Trophoblast cell (in vitro differentiated cells and primary cell): ENCODE measurements around the gene TTI1.

ENCODE experiments used
- DNase-seq, 2 donors: peaks; one replicate each; pipeline ENCODE4 v3.0.0-alpha.2; 2016
- H2AFZ ChIP-seq: 2 replicates; pipeline ENCODE4 v1.6.1; 2013; ENCODE audit warnings: low read length, moderate library complexity, mild to moderate bottlenecking; ENCODE audit not compliant: insufficient read depth, poor library complexity
- H2AK5ac ChIP-seq: 2 replicates; pipeline ENCODE4 v1.6.1; 2013; ENCODE audit warnings: mild to moderate bottlenecking, low read length
- H2BK120ac ChIP-seq: 2 replicates; pipeline ENCODE4 v1.6.1; 2013; ENCODE audit warnings: low read length, mild to moderate bottlenecking, moderate library complexity; ENCODE audit not compliant: insufficient read depth, poor library complexity
- H2BK12ac ChIP-seq: 2 replicates; pipeline ENCODE4 v1.6.1; 2013; ENCODE audit warnings: mild to moderate bottlenecking, low read length, moderate library complexity
- H2BK5ac ChIP-seq: 2 replicates; pipeline ENCODE4 v1.6.1; 2013; ENCODE audit warnings: low read length, low read depth, moderate library complexity, mild to moderate bottlenecking; ENCODE audit not compliant: poor library complexity
- H3K14ac ChIP-seq: 2 replicates; pipeline ENCODE4 v1.6.1; 2013; ENCODE audit warnings: mild to moderate bottlenecking, low read length
- H3K18ac ChIP-seq: 2 replicates; pipeline ENCODE4 v1.6.1; 2013; ENCODE audit warnings: mild to moderate bottlenecking, low read length
- H3K23ac ChIP-seq: 2 replicates; pipeline ENCODE4 v1.6.1; 2013; ENCODE audit warnings: low read length
- H3K27ac ChIP-seq: 2 replicates; pipeline ENCODE4 v1.5.1; 2013; ENCODE audit warnings: low read depth, mild to moderate bottlenecking, inconsistent platforms, low read length, moderate library complexity
- H3K27me3 ChIP-seq: 2 replicates; pipeline ENCODE4 v1.6.1; 2013; ENCODE audit warnings: inconsistent platforms, mild to moderate bottlenecking, low read length, moderate library complexity; ENCODE audit not compliant: insufficient read depth
- H3K36me3 ChIP-seq, 2 experiments: 1 replicate in 1 of 2; 2 replicates in 1 of 2; pipeline ENCODE4 v1.6.1; 2013; ENCODE audit warnings: low read length in 2 of 2, mild to moderate bottlenecking in 2 of 2, moderate library complexity in 1 of 2; ENCODE audit not compliant: insufficient read depth in 2 of 2, control insufficient read depth in 1 of 2
- H3K4ac ChIP-seq: 2 replicates; pipeline ENCODE4 v1.6.1; 2013; ENCODE audit warnings: low read depth, mild to moderate bottlenecking, low read length, moderate library complexity
- H3K4me1 ChIP-seq, 2 experiments: 1 replicate in 1 of 2; 2 replicates in 1 of 2; pipeline ENCODE4 v1.6.1; 2013; ENCODE audit warnings: low read length in 2 of 2, mild to moderate bottlenecking in 2 of 2, moderate library complexity in 1 of 2; ENCODE audit not compliant: insufficient read depth in 2 of 2, control insufficient read depth in 1 of 2
- H3K4me2 ChIP-seq: 2 replicates; pipeline ENCODE4 v1.6.1; 2013; ENCODE audit warnings: inconsistent platforms, mild to moderate bottlenecking, low read length, moderate library complexity
- H3K4me3 ChIP-seq: 2 replicates; pipeline ENCODE4 v1.5.1; 2013; ENCODE audit warnings: mild to moderate bottlenecking, low read depth, low read length, inconsistent platforms
- H3K79me1 ChIP-seq: one replicate; pipeline ENCODE4 v1.6.1; 2013; ENCODE audit warnings: low read length
- H3K79me2 ChIP-seq: 2 replicates; pipeline ENCODE4 v1.6.1; 2013; ENCODE audit warnings: low read length, mild to moderate bottlenecking; ENCODE audit not compliant: control insufficient read depth, insufficient read depth, poor library complexity
- H3K9ac ChIP-seq: 2 replicates; pipeline ENCODE4 v1.6.1; 2013; ENCODE audit warnings: mild to moderate bottlenecking, low read length
- H3K9me3 ChIP-seq: 2 replicates; pipeline ENCODE4 v1.6.1; 2013; ENCODE audit warnings: low read depth, mild to moderate bottlenecking, control low read depth, inconsistent platforms, low read length; ENCODE audit not compliant: insufficient read depth
- H4K12ac ChIP-seq: 2 replicates; pipeline ENCODE4 v1.6.1; 2013; ENCODE audit warnings: low read depth, mild to moderate bottlenecking, low read length, moderate library complexity
- H4K8ac ChIP-seq: 2 replicates; pipeline ENCODE4 v1.6.1; 2013; ENCODE audit warnings: low read depth, mild to moderate bottlenecking, low read length, moderate library complexity
- H4K91ac ChIP-seq: one replicate; pipeline ENCODE4 v1.6.1; 2013; ENCODE audit warnings: low read depth, mild to moderate bottlenecking, low read length, moderate library complexity
- WGBS: extraction: QIAGEN DNeasy Blood & Tissue Kit; methylation state at CpG from one replicate; pipeline ENCODE4 v1.1.7; 2013; ENCODE audit warnings: missing lambda C conversion rate; ENCODE audit not compliant: insufficient read length, insufficient coverage; ENCODE audit errors: extremely low coverage; 5-methylcytosine and 5-hydroxymethylcytosine counted together

Gene TTI1

GRCh38 chr20:38072898-38073297, 39.6 kb upstream of the TTI1 start:
- no CpG with 5 or more reads among the region's 1 CpG for whole genome bisulfite sequencing
- Histone ChIP-seq H4K12ac (no peak overlapping the region), H4K8ac (no peak overlapping the region)

GRCh38 chr20:38067717-38068365, 34.6 kb upstream of the TTI1 start:
- Histone ChIP-seq H3K27ac (no peak overlapping the region), H3K79me2 (no peaks in the 10 kb centered on the region), H3K14ac (no peak overlapping the region), H2BK120ac (no peak overlapping the region), H3K9ac (no peak overlapping the region), H3K18ac (no peak overlapping the region), H3K4me3 (no peak overlapping the region), H4K91ac (no peak overlapping the region), H3K4me2 (no peak overlapping the region), H3K4ac (no peak overlapping the region), H2AFZ (no peak overlapping the region), H3K4me1 (peaks cover 0 to 5% of the 10 kb centered on the region in 2 experiments), H3K36me3 (peaks cover 22 to 33% of the 10 kb centered on the region in 2 experiments), H4K8ac (no peak overlapping the region), H2AK5ac (no peak overlapping the region), H2BK12ac (no peak overlapping the region), H3K27me3 (no peaks in the 10 kb centered on the region), H4K12ac (no peak overlapping the region), H2BK5ac (peak overlapping the region; percentile 2), H3K79me1 (peaks cover 3% of the 10 kb centered on the region), H3K9me3 (no peaks in the 10 kb centered on the region), H3K23ac (no peak overlapping the region)
- WGBS, result no CpG with 5 or more reads among the region's 15 CpGs
- DNase-seq, result peak in 1 of 2 donors; percentile 52

More at GRCh38 chr20:38072898-38073297, 39.6 kb upstream of the TTI1 start:
- H2BK12ac ChIP-seq, result no peak overlapping the region
- H3K4ac ChIP-seq, result no peak overlapping the region
- H3K14ac ChIP-seq, result no peak overlapping the region
- H3K4me3 ChIP-seq, result no peak overlapping the region
- H3K4me2 ChIP-seq, result no peak overlapping the region
- no peaks in the 10 kb centered on the region for H3K9me3 ChIP-seq
- peaks cover 14 to 24% of the 10 kb centered on the region in 2 experiments for H3K36me3 ChIP-seq
- peaks cover 2% of the 10 kb centered on the region for H3K79me2 ChIP-seq
- no peak for DNase-seq
- H2BK5ac ChIP-seq, result no peak overlapping the region
- H3K18ac ChIP-seq, result no peak overlapping the region
- H3K27ac ChIP-seq, result no peak overlapping the region
- H3K23ac ChIP-seq, result no peak overlapping the region
- H2AFZ ChIP-seq, result no peak overlapping the region
- peaks cover 6% of the 10 kb centered on the region for H3K79me1 ChIP-seq
- no peak overlapping the region for H2BK120ac ChIP-seq
- H3K4me1 ChIP-seq, result peaks cover 3 to 6% of the 10 kb centered on the region in 2 experiments
- no peak overlapping the region for H3K9ac ChIP-seq
- no peak overlapping the region for H2AK5ac ChIP-seq
- H4K91ac ChIP-seq, result no peak overlapping the region
- no peaks in the 10 kb centered on the region for H3K27me3 ChIP-seq

GRCh38 chr20:38066969-38067716, 33.9 kb upstream of the TTI1 start:
- Histone ChIP-seq H4K12ac (no peak overlapping the region), H3K36me3 (peaks cover 24 to 38% of the 10 kb centered on the region in 2 experiments), H3K4me1 (peaks cover 0 to 5% of the 10 kb centered on the region in 2 experiments), H3K14ac (no peak overlapping the region), H2BK12ac (no peak overlapping the region), H4K91ac (no peak overlapping the region), H3K4me2 (no peak overlapping the region), H3K4ac (no peak overlapping the region), H4K8ac (no peak overlapping the region), H2AK5ac (no peak overlapping the region), H3K79me1 (peaks cover 5% of the 10 kb centered on the region), H2BK120ac (no peak overlapping the region), H2AFZ (no peak overlapping the region), H3K27ac (peak overlapping the region; percentile 46), H2BK5ac (no peak overlapping the region), H3K79me2 (no peaks in the 10 kb centered on the region), H3K9ac (no peak overlapping the region), H3K23ac (no peak overlapping the region), H3K18ac (no peak overlapping the region), H3K9me3 (no peaks in the 10 kb centered on the region), H3K27me3 (no peaks in the 10 kb centered on the region), H3K4me3 (no peak overlapping the region)
- no CpG with 5 or more reads among the region's 9 CpGs for WGBS
- DNase-seq, result no peak

- no peak overlapping the region for H3K27ac ChIP-seq
- no peaks in the 10 kb centered on the region for H3K9me3 ChIP-seq
- peaks cover 0 to 5% of the 10 kb centered on the region in 2 experiments for H3K4me1 ChIP-seq
- no peaks in the 10 kb centered on the region for H3K79me2 ChIP-seq
- DNase-seq, result no peak
- H2BK5ac ChIP-seq, result no peak overlapping the region
- H3K4me3 ChIP-seq, result no peak overlapping the region
- no peak overlapping the region for H3K14ac ChIP-seq
- H2BK12ac ChIP-seq, result no peak overlapping the region
- no peak overlapping the region for H4K8ac ChIP-seq
- H2BK120ac ChIP-seq, result no peak overlapping the region
- WGBS, result no CpG with 5 or more reads among the region's 10 CpGs
- peaks cover 16% of the 10 kb centered on the region for H3K79me1 ChIP-seq
- H3K23ac ChIP-seq, result no peak overlapping the region
- no peaks in the 10 kb centered on the region for H3K27me3 ChIP-seq
- no peak overlapping the region for H4K12ac ChIP-seq
- H2AK5ac ChIP-seq, result no peak overlapping the region
- no peak overlapping the region for H3K4ac ChIP-seq
- H4K91ac ChIP-seq, result no peak overlapping the region
- no peak overlapping the region for H2AFZ ChIP-seq
- H3K36me3 ChIP-seq, result peaks cover 23 to 40% of the 10 kb centered on the region in 2 experiments
- no peak overlapping the region for H3K4me2 ChIP-seq
- H3K18ac ChIP-seq, result no peak overlapping the region
- H3K9ac ChIP-seq, result no peak overlapping the region
Measured at GRCh38 chr20:38065764-38066375, 32.6 kb upstream of the TTI1 start.
